T-cell (primary cell): ENCODE results near the gene MED12L. TPM values are rescaled to one million over a fixed set of nuclear protein-coding genes. Genes with fewer than 3 reads are reported as not detected.
A peak's percentile ranks its signal among the peaks of the same experiment; 100 is the strongest.
"Not testable (repeated sequence)": the region's sequence is repeated elsewhere in the genome, so short reads cannot be mapped to it uniquely, and the experiment has no call there.

Source experiments
- ATAC-seq, 4 experiments: fragments of 200-7000 bp in 3 of 4; fragments of 150-1000 bp in 1 of 4; cut with Tn5 transposase; replicated peaks in 1 of 4; 1 replicate in 3 of 4; 2 replicates in 1 of 4; pipeline ENCODE4 v1.10.0; 2021; ENCODE audit warnings: moderate library complexity in 3 of 4, mild to moderate bottlenecking in 2 of 4, moderate number of reproducible peaks in 1 of 4
- CTCF ChIA-PET, 2 donors: fragments of 300-600 bp; sonication (Branson Sonifier 250); formaldehyde crosslinking; loops; one replicate each; lab custom pipeline; 2022; ENCODE audit warnings: antibody characterized with exemption in 2 of 2; lab: Charles Lee
- POLR2A ChIA-PET, 2 donors: fragments of 300-600 bp; sonication (Branson Sonifier 250); formaldehyde crosslinking; loops; one replicate each; lab custom pipeline; 2022; ENCODE audit warnings: antibody characterized with exemption in 2 of 2; lab: Charles Lee
- DNase-seq, 35 experiments: peaks; one replicate each; pipeline versions ENCODE4 v3.0.0 to v3.0.0-alpha.2; 2013 to 2023
- H3K27ac ChIP-seq: one replicate; pipeline ENCODE4 v1.5.1; 2013; ENCODE audit warnings: low read length
- H3K27me3 ChIP-seq, 2 experiments: replicated peaks in 1 of 2; 1 replicate in 1 of 2; 2 replicates in 1 of 2; pipeline versions ENCODE4 v1.6.1 to v1.7.0; 2013; ENCODE audit warnings: low read length in 1 of 2, mixed read lengths in 1 of 2; ENCODE audit not compliant: control insufficient read depth in 2 of 2, insufficient read depth in 2 of 2; ENCODE audit errors: extremely low read depth in 1 of 2
- H3K36me3 ChIP-seq, 2 donors: 1 replicate in 1 of 2; 2 replicates in 1 of 2; pipeline versions ENCODE4 v1.6.1 to v1.7.0; 2013; ENCODE audit warnings: low read length in 1 of 2; ENCODE audit not compliant: control insufficient read depth in 2 of 2, insufficient read depth in 1 of 2; ENCODE audit errors: extremely low read depth in 1 of 2
- H3K4me1 ChIP-seq, 2 experiments: 1 replicate in 1 of 2; 2 replicates in 1 of 2; pipeline versions ENCODE4 v1.6.1 to v1.7.0; 2013; ENCODE audit warnings: low read length in 2 of 2, mixed read lengths in 1 of 2; ENCODE audit not compliant: insufficient read depth in 2 of 2, control insufficient read depth in 1 of 2; ENCODE audit errors: extremely low read depth in 1 of 2
- H3K4me3 ChIP-seq, 2 donors: 1 replicate in 1 of 2; 2 replicates in 1 of 2; pipeline versions ENCODE4 v1.5.1 to v1.7.0; 2013; ENCODE audit warnings: mild to moderate bottlenecking in 2 of 2, low read length in 1 of 2, moderate library complexity in 1 of 2; ENCODE audit not compliant: control insufficient read depth in 1 of 2; ENCODE audit errors: extremely low read depth in 1 of 2
- H3K9me3 ChIP-seq: 2 replicates; pipeline ENCODE4 v1.7.0; 2013
- H3K27ac Mint-ChIP-seq, 2 donors: one replicate each; pipeline ENCODE4 v1.8.0; 2020 to 2021; ENCODE audit warnings: mild to moderate bottlenecking in 2 of 2, mixed read lengths in 2 of 2
- H3K27me3 Mint-ChIP-seq, 2 donors: one replicate each; pipeline ENCODE4 v1.8.0; 2021 to 2022; ENCODE audit warnings: mixed read lengths in 2 of 2
- H3K36me3 Mint-ChIP-seq: one replicate; pipeline ENCODE4 v1.8.0; 2021; ENCODE audit warnings: mixed read lengths
- H3K4me1 Mint-ChIP-seq, 3 donors: one replicate each; pipeline ENCODE4 v1.8.0; 2020 to 2022; ENCODE audit warnings: mixed read lengths in 3 of 3, mild to moderate bottlenecking in 1 of 3
- H3K4me3 Mint-ChIP-seq, 3 donors: one replicate each; pipeline ENCODE4 v1.8.0; 2020 to 2022; ENCODE audit warnings: mild to moderate bottlenecking in 3 of 3, mixed read lengths in 3 of 3, moderate library complexity in 3 of 3
- H3K9me3 Mint-ChIP-seq, 3 donors: one replicate each; pipeline ENCODE4 v1.8.0; 2020 to 2022; ENCODE audit warnings: mixed read lengths in 3 of 3
- WGBS: methylation state at CpG from one replicate; pipeline ENCODE4 v1.1.5; 2013; ENCODE audit warnings: missing lambda C conversion rate; ENCODE audit not compliant: insufficient coverage; 5-methylcytosine and 5-hydroxymethylcytosine counted together
- total RNA-seq, 35 experiments: library from RNA in 6 of 35; stranded (reverse) in 6 of 35; fragments of 120-200 nt in 1 of 35; gene quantifications; one replicate each; pipeline versions ENCODE4 v1.2.1 to v1.2.4 and lab custom pipeline; 2013 to 2026

Gene MED12L
- total RNA-seq, 5 donors from 2014 or later (not counting 1 experiment from before 2014, with no cell fraction given) = 0.55 to 2.1 (median 0.66) TPM

- WGBS = no CpG with 5 or more reads among the region's 3 CpGs
- Histone ChIP-seq H3K27me3 (no peaks in the 10 kb centered on the region), H3K9me3 (no peaks in the 10 kb centered on the region), H3K27ac (no peak overlapping the region), H3K4me1 (no peaks in the 10 kb centered on the region), H3K36me3 (no peaks in the 10 kb centered on the region), H3K4me3 (no peak overlapping the region)
- Mint-ChIP-seq H3K36me3 (no peaks in the 10 kb centered on the region), H3K4me3 (no peak overlapping the region), H3K9me3 (no peaks in the 10 kb centered on the region), H3K27ac (no peak overlapping the region), H3K4me1 (no peaks in the 10 kb centered on the region), H3K27me3 (peaks cover 4 to 10% of the 10 kb centered on the region in 2 donors)
- ATAC-seq (no peak), DNase-seq (no peak)
- ChIA-PET POLR2A (no interaction called here), CTCF (interaction anchor here in 1 of 2 donors (1.5 kb wide), 1 partner anchor 67 kb away, joined by 5 read pairs; no protein-coding TSS in a partner anchor)
Measured at GRCh38 chr3:151075869-151076562, 9.4 kb upstream of the MED12L start.

DNA sequence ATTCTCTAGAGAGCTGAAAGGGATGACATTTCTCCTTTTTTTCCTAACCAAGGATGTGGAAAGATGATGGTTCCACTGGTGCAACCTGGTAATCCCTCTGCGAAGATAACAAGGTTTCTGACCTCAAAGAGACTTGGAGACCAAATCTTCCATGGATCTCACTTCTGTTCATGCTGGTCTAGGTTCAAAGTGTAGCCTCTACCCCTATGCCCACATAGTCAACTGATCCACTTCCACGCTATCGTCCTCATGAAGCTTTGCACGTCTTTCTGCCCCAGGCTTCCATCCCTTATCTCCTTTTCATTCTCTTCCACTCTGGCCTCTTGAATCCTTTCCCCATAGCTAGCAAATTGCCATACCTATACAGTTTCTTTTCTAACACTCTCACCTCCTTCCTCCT is 8.8 kb upstream of the MED12L start:
- no peaks in the 10 kb centered on the region for H3K9me3 ChIP-seq
- H3K36me3 ChIP-seq = no peaks in the 10 kb centered on the region
- H3K4me3 Mint-ChIP-seq = no peak overlapping the region
- ATAC-seq = no peak
- ChIA-PET CTCF (interaction anchor here in 1 of 2 donors (1.5 kb wide), 1 partner anchor 66 kb away, joined by 5 read pairs; no protein-coding TSS in a partner anchor), POLR2A (no interaction called here)
- WGBS = 92% methylated on average over 3 of the region's 4 CpGs
- H3K27ac Mint-ChIP-seq = no peak overlapping the region
- H3K27me3 Mint-ChIP-seq = peaks cover 4 to 10% of the 10 kb centered on the region in 2 donors
- no peaks in the 10 kb centered on the region for H3K4me1 Mint-ChIP-seq
- H3K27ac ChIP-seq = no peak overlapping the region
- no peak overlapping the region for H3K4me3 ChIP-seq
- peaks cover 0 to 3% of the 10 kb centered on the region in 2 experiments for H3K27me3 ChIP-seq
- H3K9me3 Mint-ChIP-seq = no peaks in the 10 kb centered on the region
- no peaks in the 10 kb centered on the region for H3K4me1 ChIP-seq
- H3K36me3 Mint-ChIP-seq = no peaks in the 10 kb centered on the region
- DNase-seq = no peak

- H3K36me3 Mint-ChIP-seq, POLR2A ChIA-PET, H3K4me1 Mint-ChIP-seq, H3K36me3 ChIP-seq, DNase-seq, CTCF ChIA-PET, H3K27ac ChIP-seq, H3K27ac Mint-ChIP-seq, H3K9me3 Mint-ChIP-seq, H3K4me3 ChIP-seq, H3K9me3 ChIP-seq, H3K4me3 Mint-ChIP-seq, ATAC-seq: not testable (repeated sequence)
- Histone ChIP-seq H3K27me3 (peaks cover 2 to 17% of the 10 kb centered on the region in 2 experiments), H3K4me1 (peaks cover 0 to 12% of the 10 kb centered on the region in 2 experiments)
- peaks cover 22 to 39% of the 10 kb centered on the region in 2 donors for H3K27me3 Mint-ChIP-seq
- no CpG with 5 or more reads among the region's 1 CpG for WGBS
Measured at GRCh38 chr3:151081082-151081481, 4.4 kb upstream of the MED12L start.

DNA sequence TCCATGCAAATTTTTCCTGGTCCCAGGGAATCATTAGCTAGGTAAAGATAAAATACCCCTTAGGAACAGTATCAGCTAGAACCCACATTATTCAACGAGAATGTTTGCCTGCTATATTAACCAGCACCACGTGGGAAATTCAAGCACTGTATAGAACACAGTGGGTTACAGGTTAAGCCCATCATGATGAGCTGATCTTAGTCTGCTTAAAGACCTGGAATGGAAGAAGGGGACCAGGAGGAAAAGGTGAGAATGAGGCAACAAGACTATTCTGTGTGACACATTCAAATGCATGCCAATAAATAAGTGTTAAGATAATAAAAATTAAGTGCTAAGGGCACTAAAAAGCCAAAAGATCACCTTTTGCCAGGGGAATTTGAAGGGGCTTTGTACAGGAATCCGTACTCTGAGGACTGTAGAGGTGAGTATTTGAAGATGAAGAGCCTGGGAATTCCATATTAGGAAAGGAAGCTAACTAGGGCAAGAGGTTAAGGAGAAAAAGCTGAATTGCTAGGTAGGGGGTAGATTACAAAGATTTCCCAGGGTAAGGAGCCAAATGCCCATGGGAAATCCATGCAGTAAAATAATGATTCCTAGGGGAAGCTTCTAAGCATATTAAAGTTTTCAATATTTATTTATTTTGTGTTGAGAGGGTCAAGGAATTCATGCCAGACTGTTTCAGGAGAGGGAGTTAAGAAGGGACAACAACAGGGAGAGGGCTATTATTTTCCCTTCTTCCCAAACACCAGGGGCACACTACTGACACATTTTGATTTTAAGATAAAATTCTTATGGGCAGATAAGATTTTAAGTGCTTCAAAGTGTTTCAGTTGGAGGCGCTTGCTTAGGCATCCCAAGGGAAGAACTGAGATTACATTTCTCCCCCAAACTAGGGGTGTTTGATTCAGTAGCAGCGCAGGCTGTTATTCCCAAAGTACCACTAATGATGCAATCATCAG is 2.3 kb upstream of the MED12L start:
- POLR2A ChIA-PET = no interaction called here
- H3K27ac ChIP-seq = no peak overlapping the region
- peak overlapping the region in 1 of 3 donors; percentile 68 for H3K4me3 Mint-ChIP-seq
- peaks cover 0 to 20% of the 10 kb centered on the region in 2 experiments for H3K4me1 ChIP-seq
- H3K27ac Mint-ChIP-seq = no peak overlapping the region
- peaks cover 22 to 48% of the 10 kb centered on the region in 2 donors for H3K27me3 Mint-ChIP-seq
- no peak for DNase-seq
- WGBS = 24% methylated on average over 2 of the region's 5 CpGs
- no peaks in the 10 kb centered on the region for H3K9me3 Mint-ChIP-seq
- no peaks in the 10 kb centered on the region for H3K9me3 ChIP-seq
- H3K4me3 ChIP-seq = no peak overlapping the region
- CTCF ChIA-PET = interaction anchor here in 1 of 2 donors (0.6 kb wide), 1 partner anchor 182 kb away, joined by 3 read pairs; no protein-coding TSS in a partner anchor
- no peaks in the 10 kb centered on the region for H3K36me3 ChIP-seq
- peaks cover 2 to 29% of the 10 kb centered on the region in 2 experiments for H3K27me3 ChIP-seq
- ATAC-seq = no peak
- peaks cover 0 to 15% (median 13%) of the 10 kb centered on the region in 3 donors for H3K4me1 Mint-ChIP-seq
- no peaks in the 10 kb centered on the region for H3K36me3 Mint-ChIP-seq

DNA sequence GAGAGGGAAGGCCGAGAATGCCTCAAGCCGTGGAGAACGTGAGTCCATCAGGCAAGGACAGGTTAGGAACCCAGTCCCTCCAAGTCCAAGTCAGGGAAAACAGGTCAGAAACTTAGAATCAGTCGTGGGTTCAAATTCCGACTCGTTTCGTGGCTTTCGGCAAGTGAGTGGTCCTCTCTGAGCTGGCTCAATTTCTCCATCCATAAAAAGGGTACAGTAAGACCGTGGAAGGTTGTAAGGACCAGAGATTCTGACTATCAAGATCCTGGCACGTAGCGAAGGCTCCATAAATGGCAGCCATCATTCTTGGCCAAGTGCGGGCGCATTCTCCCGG is 604 bp upstream of the MED12L start:
- no peaks in the 10 kb centered on the region for H3K9me3 Mint-ChIP-seq
- no peaks in the 10 kb centered on the region for H3K36me3 ChIP-seq
- ATAC-seq = no peak
- CTCF ChIA-PET = interaction anchor here in 1 of 2 donors (0.6 kb wide), 1 partner anchor 1187 kb away, joined by 3 read pairs; no protein-coding TSS in a partner anchor
- DNase-seq = no peak
- POLR2A ChIA-PET = no interaction called here
- peaks cover 0 to 20% of the 10 kb centered on the region in 2 experiments for H3K4me1 ChIP-seq
- peaks cover 2 to 29% of the 10 kb centered on the region in 2 experiments for H3K27me3 ChIP-seq
- H3K4me3 Mint-ChIP-seq = peak overlapping the region; percentile 63 to 68 (median 65)
- peaks cover 0 to 15% (median 13%) of the 10 kb centered on the region in 3 donors for H3K4me1 Mint-ChIP-seq
- no peak overlapping the region for H3K27ac Mint-ChIP-seq
- peaks cover 22 to 41% of the 10 kb centered on the region in 2 donors for H3K27me3 Mint-ChIP-seq
- H3K4me3 ChIP-seq = peak overlapping the region; percentile 30 to 82
- H3K9me3 ChIP-seq = no peaks in the 10 kb centered on the region
- no peaks in the 10 kb centered on the region for H3K36me3 Mint-ChIP-seq
- no peak overlapping the region for H3K27ac ChIP-seq
- WGBS = 47% methylated on average over 9 of the region's 14 CpGs

DNA sequence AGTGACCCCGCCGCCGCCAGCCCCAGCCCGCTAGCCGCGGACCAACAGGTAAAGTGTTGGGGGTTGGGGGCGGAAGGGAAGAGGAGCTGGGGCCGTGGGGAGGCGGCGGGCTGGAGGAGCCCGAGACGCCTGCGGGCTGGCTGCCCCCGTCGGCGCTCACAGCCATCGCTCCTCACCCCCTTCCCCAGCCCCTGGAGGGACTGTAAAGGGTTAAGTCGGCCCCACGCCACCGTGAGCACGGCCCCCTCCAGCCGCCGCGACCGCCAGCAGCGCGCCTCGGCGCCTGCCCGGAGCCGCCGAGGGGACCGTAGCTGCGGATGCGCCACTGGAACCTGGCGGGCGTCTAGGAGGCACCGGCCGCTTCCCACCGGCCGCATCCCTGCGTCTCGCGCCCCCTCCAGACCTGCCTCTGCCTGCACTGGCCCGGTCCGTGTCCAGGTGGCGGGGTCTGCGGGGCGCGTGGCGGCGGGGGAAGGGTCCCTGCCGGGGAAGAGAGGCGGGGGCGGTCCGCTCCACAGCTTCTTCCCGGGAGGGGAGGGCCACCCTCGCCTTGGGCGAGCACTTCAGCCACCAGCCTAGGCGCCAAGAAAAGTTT is 522 bp downstream of the MED12L start:
- peak in 3 of 4 experiments; percentile 9 to 38 (median 29) for ATAC-seq
- H3K4me3 ChIP-seq = peak overlapping the region; percentile 46 to 82
- peaks cover 18 to 43% of the 10 kb centered on the region in 2 donors for H3K27me3 Mint-ChIP-seq
- peak in 9 of 35 experiments; percentile 2 to 15 (median 6) for DNase-seq
- H3K36me3 ChIP-seq = no peaks in the 10 kb centered on the region
- peaks cover 2 to 29% of the 10 kb centered on the region in 2 experiments for H3K27me3 ChIP-seq
- WGBS = 2% methylated on average over 38 of the region's 60 CpGs
- no peaks in the 10 kb centered on the region for H3K9me3 Mint-ChIP-seq
- no peaks in the 10 kb centered on the region for H3K36me3 Mint-ChIP-seq
- peaks cover 0 to 15% (median 13%) of the 10 kb centered on the region in 3 donors for H3K4me1 Mint-ChIP-seq
- ChIA-PET POLR2A (no interaction called here), CTCF (interaction anchor here in 1 of 2 donors (0.6 to 1.4 kb wide), 3 partner anchors 14 to 57 kb away, joined by 4 to 10 read pairs (median 4); no protein-coding TSS in a partner anchor)
- peak overlapping the region; percentile 81 to 84 (median 82) for H3K4me3 Mint-ChIP-seq
- H3K27ac Mint-ChIP-seq = no peak overlapping the region
- no peak overlapping the region for H3K27ac ChIP-seq
- no peaks in the 10 kb centered on the region for H3K9me3 ChIP-seq
- H3K4me1 ChIP-seq = peaks cover 0 to 20% of the 10 kb centered on the region in 2 experiments
